Hepatic stellate cell (primary cell): ENCODE data around the gene ZPR1.

ENCODE experiments used
- DNase-seq: peaks from one replicate; pipeline ENCODE4 v3.0.0; 2011; ENCODE audit warnings: low spot score

The ZPR1 gene

GRCh38 chr11:116750070-116750718, 37.6 kb downstream of the ZPR1 start:
- DNase-seq, result no peak

- no peak for DNase-seq
Observed at GRCh38 chr11:116742104-116742503, 45.7 kb downstream of the ZPR1 start.

GRCh38 chr11:116740741-116741140, 47.1 kb downstream of the ZPR1 start:
- DNase-seq, result no peak

- DNase-seq, result no peak
Observed at GRCh38 chr11:116738975-116739374, 48.8 kb downstream of the ZPR1 start.

GRCh38 chr11:116736763-116737162, 51.1 kb downstream of the ZPR1 start:
- no peak for DNase-seq

- no peak for DNase-seq
Observed at GRCh38 chr11:116733969-116734508, 53.8 kb downstream of the ZPR1 start.

GRCh38 chr11:116733043-116733755, 54.6 kb downstream of the ZPR1 start:
- no peak for DNase-seq

- DNase-seq, result peak; percentile 87
Observed at GRCh38 chr11:116732271-116733042, 55.4 kb downstream of the ZPR1 start.

- no peak for DNase-seq
Observed at GRCh38 chr11:116731821-116732220, 56.0 kb downstream of the ZPR1 start.

GRCh38 chr11:116731097-116731761, 56.6 kb downstream of the ZPR1 start:
- DNase-seq, result no peak

GRCh38 chr11:116730601-116731000, 57.2 kb downstream of the ZPR1 start:
- DNase-seq, result no peak

GRCh38 chr11:116730241-116730561, 57.6 kb downstream of the ZPR1 start:
- DNase-seq, result no peak

GRCh38 chr11:116729501-116730240, 58.2 kb downstream of the ZPR1 start:
- no peak for DNase-seq

- DNase-seq, result no peak
Observed at GRCh38 chr11:116727990-116728389, 59.8 kb downstream of the ZPR1 start.

- peak; percentile 97 for DNase-seq
Observed at GRCh38 chr11:116725434-116726221, 62.2 kb downstream of the ZPR1 start.

GRCh38 chr11:116724813-116725212, 63.0 kb downstream of the ZPR1 start:
- DNase-seq, result no peak
